ENCODE data around the gene ZNF492.
"Not testable (repeated sequence)": the region's sequence is repeated elsewhere in the genome, so short reads cannot be mapped to it uniquely, and the experiment has no call there.

The ZNF492 gene

DNA sequence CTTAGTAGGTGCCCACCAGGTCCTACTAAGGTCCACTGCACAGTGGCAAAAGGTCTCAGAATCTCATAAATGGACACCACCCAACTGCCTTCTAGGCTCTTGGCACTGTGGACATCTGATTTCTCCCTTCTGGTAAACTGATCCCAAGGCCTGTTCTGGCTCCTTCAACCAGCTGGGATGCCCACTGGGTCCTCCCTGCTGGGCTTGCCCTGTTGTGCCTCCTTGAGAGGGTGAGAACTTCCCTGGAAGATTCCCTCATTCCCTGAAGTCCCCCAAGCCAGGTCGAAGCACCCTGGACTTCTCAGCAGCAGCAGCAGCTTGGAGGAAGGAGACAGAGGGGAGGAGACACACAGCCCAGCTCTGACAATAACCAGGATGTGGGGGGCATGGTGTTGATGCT, 6.6 kb upstream of the ZNF492 start:
- no peak for DNase-seq (ENCODE audit: low spot score)
- TF ChIP-seq CTCF (IDR thresholded peaks at IDR 0.05; ENCODE audit: extremely low read depth, missing control alignments), result no peak

DNA sequence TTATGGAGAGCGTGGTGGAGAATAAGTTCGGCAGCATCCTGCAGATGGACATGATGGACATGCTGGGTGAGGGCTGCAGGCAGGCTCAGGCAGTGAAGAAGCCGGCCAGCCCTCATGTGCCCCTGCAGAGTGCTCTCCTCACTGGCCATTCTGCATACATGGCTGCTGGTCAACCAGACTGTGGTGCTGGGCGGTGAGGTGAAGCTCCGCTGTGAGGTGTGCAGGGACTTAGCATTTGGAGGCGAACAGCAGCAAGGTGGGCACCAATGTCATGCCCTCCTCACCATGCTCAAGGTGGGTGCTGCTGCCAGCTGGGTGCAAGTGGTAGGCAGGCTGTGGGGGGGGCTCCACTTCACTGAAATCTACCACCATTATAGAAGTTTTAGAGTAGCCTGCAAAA, 5.7 kb upstream of the ZNF492 start:
- DNase-seq (ENCODE audit: low spot score), result peak; percentile 3
- TF ChIP-seq CTCF (IDR thresholded peaks at IDR 0.05; ENCODE audit: extremely low read depth, missing control alignments), result no peak

DNA sequence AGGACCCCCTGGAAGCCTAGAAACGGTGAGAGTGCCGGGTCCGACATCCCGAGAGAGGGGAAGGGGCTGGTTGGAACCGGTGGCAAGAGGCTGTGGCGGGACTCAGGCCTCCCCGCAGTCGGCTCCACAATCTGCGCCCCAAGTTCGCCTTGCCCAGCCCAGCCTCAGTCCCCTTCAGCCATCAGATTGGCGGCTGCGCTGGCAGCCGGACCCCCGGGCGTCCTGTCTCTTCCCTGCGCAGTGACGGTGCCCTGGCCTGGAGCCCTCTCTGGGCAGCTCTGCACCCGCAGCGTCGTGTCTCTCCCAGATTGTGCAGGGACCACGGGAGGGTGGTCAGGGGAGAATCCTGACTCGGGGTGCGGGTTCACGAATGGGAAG, 315 bp downstream of the ZNF492 start:
- DNase-seq (ENCODE audit: low spot score), result peak; percentile 0
- TF ChIP-seq CTCF (IDR thresholded peaks at IDR 0.05; ENCODE audit: extremely low read depth, missing control alignments), result no peak

GRCh38 chr19:22685493-22685892, 51.4 kb downstream of the ZNF492 start:
- DNase-seq (ENCODE audit: low spot score), result not testable (repeated sequence)

GRCh38 chr19:22702661-22703060, 68.5 kb downstream of the ZNF492 start:
- DNase-seq (ENCODE audit: low spot score), result not testable (repeated sequence)

DNA sequence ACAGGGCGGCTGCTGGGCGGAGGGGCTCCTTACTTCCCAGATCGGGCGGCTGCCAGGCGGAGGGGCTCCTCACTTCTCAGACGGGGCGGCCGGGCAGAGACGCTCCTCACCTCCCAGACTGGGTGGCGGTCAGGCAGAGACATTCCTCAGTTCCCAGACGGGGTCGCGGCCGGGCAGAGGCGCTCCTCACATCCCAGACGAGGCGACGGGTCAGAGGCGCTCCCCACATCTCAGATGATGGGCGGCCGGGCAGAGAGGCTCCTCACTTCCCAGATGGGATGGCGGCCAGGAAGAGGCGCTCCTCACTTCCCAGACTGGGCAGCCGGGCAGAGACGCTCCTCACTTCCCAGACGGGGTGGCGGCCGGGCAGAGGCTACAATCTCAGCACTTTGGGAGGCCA, 69.0 kb downstream of the ZNF492 start:
- not testable (repeated sequence) for DNase-seq (ENCODE audit: low spot score)

- TF ChIP-seq CTCF (IDR thresholded peaks at IDR 0.05; ENCODE audit: extremely low read depth, missing control alignments), result no peak
- DNase-seq (ENCODE audit: low spot score), result no peak
Measured at GRCh38 chr19:22708983-22709382, 74.9 kb downstream of the ZNF492 start.
